GM18867 (cell line): Measurements from ENCODE around the gene PTPRN2.

Experiments used
- ATAC-seq: cut with Tn5 transposase; IDR thresholded peaks from one replicate; pipeline ENCODE4 v1.9.1; 2021; ENCODE audit warnings: mild to moderate bottlenecking, moderate library complexity; ENCODE audit not compliant: unreplicated experiment

The PTPRN2 gene

GRCh38 chr7:158030566-158030965 is 557.1 kb downstream of the PTPRN2 start:
- ATAC-seq: no peak

GRCh38 chr7:158030071-158030470 is 557.6 kb downstream of the PTPRN2 start:
- no peak for ATAC-seq

- no peak for ATAC-seq
Measured at GRCh38 chr7:158029509-158029908, 558.1 kb downstream of the PTPRN2 start.

GRCh38 chr7:158028971-158029370 is 558.7 kb downstream of the PTPRN2 start:
- ATAC-seq: no peak

GRCh38 chr7:158028290-158028941 is 559.2 kb downstream of the PTPRN2 start:
- no peak for ATAC-seq

- ATAC-seq: no peak
Measured at GRCh38 chr7:158027646-158028045, 560.0 kb downstream of the PTPRN2 start.

GRCh38 chr7:158026636-158027265 is 560.9 kb downstream of the PTPRN2 start:
- ATAC-seq: no peak

GRCh38 chr7:158025686-158026600 is 561.7 kb downstream of the PTPRN2 start:
- no peak for ATAC-seq

GRCh38 chr7:158024881-158025280 is 562.7 kb downstream of the PTPRN2 start:
- ATAC-seq: no peak

- no peak for ATAC-seq
Measured at GRCh38 chr7:158024351-158024715, 563.3 kb downstream of the PTPRN2 start.

GRCh38 chr7:158023681-158024350 is 563.8 kb downstream of the PTPRN2 start:
- no peak for ATAC-seq

- no peak for ATAC-seq
Measured at GRCh38 chr7:158023157-158023556, 564.5 kb downstream of the PTPRN2 start.

GRCh38 chr7:158022601-158023000 is 565.0 kb downstream of the PTPRN2 start:
- no peak for ATAC-seq

GRCh38 chr7:158021836-158022235 is 565.8 kb downstream of the PTPRN2 start:
- no peak for ATAC-seq

GRCh38 chr7:158020706-158021095 is 566.9 kb downstream of the PTPRN2 start:
- ATAC-seq: no peak

- ATAC-seq: no peak
Measured at GRCh38 chr7:158019726-158020705, 567.6 kb downstream of the PTPRN2 start.

GRCh38 chr7:158018971-158019645 is 568.5 kb downstream of the PTPRN2 start:
- no peak for ATAC-seq

GRCh38 chr7:158018098-158018762 is 569.4 kb downstream of the PTPRN2 start:
- no peak for ATAC-seq
